GM19193 (cell line): ENCODE results near the gene ADD3.

Source experiments
- POLR2A ChIP-seq: IDR thresholded peaks from 4 replicates; pipeline ENCODE4 v1.6.1; 2011; ENCODE audit not compliant: insufficient read depth, insufficient read length; ENCODE audit errors: extremely low read depth

The ADD3 gene

GRCh38 chr10:110077436-110078130 lies 69.8 kb downstream of the ADD3 start:
- TF ChIP-seq POLR2A, result no peak

DNA sequence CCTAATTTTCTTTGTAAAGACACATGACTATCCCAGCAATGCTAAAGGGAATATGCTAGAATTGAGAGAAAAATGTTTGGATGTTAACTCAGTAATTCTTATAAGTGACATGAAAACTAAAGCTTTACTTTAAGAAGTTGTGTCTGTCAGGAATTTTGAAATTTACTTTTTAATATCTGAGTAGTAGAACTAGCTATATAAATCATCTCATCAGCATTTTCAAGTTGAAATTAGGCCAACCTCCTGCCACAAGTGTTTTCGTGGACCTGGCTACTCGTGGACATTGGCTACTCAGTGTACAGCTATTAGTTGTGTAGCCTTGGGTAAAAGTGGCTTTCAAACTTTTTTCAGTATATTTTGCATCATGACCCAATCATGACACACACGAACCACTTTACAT lies 70.5 kb downstream of the ADD3 start:
- TF ChIP-seq POLR2A, result no peak

GRCh38 chr10:110081911-110082310 lies 74.1 kb downstream of the ADD3 start:
- no peak for TF ChIP-seq POLR2A

GRCh38 chr10:110083884-110084283 lies 76.1 kb downstream of the ADD3 start:
- TF ChIP-seq POLR2A, result no peak

- no peak for TF ChIP-seq POLR2A
Measured at GRCh38 chr10:110087682-110088081, 79.9 kb downstream of the ADD3 start.

DNA sequence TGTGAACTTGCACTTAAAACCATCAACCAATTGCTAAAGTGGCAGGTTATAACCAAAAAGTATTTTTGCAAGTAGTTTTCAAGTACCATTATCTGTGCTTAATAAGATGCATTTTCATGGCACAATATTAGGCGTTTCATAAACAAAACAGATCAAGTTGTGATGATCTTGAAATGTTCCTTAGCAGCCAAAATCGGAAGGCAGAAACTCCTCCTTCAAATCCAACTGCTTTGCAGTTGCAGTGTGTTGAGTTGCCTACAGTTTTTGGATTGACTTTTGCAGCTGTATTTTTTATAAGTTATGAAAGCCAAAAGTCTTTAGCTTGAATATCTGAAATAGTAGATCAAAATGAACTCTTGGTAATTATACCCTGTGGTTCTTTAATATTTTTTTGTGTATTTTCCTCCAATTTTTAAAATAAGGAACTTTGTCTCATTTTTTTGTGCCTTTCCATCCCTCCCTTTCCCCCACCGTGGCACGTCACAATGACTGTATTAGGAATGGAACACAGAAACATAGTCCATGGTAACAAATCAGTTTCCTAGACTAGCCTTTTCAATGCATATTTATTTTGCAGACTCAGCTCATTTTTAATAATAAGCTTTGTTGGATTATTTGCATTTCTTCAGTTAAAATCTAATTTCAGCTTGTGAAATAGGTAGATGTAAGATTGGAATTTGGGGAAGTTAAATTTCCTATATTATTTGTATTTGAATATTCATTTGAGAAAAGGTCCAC lies 80.8 kb downstream of the ADD3 start:
- TF ChIP-seq POLR2A, result no peak

- TF ChIP-seq POLR2A, result no peak
Measured at GRCh38 chr10:110091830-110092229, 84.0 kb downstream of the ADD3 start.

GRCh38 chr10:110093722-110094121 lies 85.9 kb downstream of the ADD3 start:
- no peak for TF ChIP-seq POLR2A

DNA sequence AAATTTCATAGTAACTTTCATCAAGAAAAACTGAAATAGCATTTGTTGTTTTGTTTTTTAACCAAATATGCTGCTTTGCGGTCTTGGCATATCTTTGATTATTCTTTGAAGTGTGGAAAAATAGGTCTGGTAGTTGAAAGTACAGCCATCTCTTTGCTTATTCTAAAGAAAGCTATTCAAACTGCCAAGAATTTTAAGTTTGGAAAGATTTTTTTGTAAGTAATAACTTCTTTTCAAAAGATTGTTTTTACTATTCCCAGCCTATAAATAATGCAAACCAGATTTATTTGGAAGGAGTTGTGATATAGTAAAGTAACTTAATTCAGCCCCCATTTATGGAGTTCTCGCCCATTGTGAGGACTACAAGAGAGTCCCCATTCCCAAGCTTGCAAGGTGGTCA lies 87.0 kb downstream of the ADD3 start:
- no peak for TF ChIP-seq POLR2A

DNA sequence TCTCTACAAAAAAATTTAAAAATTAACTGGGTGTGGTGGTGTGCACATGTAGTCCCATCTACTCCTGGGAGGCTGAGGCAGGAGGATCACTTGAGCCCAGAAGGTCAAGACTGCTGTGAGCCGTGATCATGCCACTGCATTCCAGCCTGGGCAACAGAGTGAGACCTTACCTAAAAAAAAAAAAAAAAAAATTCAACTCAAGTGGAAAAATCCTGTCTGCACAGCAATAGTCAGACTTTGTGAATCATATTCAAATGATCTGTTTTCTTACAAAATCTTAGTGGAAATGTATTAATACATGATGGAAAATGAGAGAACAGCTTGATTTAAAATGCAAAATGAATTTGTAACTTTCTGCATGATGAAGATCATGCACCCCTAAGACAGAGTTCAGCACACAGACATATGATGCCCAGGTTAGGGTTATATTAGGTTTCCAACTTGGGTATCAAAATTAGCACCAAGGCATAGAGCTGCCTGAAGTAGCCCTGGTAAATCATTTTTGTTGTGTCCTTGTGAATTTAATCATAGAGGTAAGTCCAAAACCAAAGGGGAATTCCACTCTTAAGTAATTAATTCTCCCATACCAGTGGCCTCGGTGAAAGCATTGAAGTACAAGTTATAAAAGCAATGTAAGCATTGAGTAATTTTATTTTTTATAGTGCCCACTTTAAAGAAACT lies 93.8 kb downstream of the ADD3 start:
- no peak for TF ChIP-seq POLR2A

- TF ChIP-seq POLR2A, result no peak
Measured at GRCh38 chr10:110103921-110104461, 96.2 kb downstream of the ADD3 start.

DNA sequence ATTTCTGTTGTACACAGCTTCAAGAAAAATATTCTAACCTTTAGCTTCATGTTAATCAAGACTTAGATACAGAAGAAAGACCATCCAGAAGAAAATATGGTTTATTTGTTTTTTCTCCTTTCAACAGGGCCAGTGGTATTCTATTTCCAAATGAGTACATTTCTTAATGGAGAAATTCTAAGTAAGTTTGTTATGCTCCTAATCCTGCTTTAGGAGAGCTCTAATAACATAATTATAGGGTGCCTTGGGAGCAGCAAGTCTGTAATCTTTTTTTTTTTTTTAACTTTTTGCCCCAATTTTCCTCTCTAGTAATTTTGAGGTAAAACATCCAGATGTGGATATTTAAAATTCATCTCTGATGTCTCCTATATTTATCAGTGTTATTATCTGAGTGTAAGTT lies 98.1 kb downstream of the ADD3 start:
- TF ChIP-seq POLR2A, result no peak

DNA sequence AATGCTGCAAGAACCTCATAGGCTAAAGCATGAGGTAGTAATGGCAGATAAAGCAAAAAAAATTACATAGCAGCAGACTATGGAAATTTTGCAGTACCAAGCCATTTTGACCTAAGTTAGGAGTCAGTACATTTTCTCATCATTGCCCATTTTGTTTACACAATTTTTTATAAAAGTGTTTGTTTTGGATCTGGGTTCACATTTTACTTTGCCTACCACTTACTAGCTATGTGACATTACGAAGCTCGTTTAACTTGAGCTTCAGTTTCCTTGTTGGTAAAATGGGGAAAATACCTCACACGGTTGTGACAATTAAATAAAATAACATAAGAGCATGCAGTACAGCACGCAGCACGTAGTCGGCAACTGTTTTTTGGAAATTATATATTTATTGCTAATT lies 99.6 kb downstream of the ADD3 start:
- no peak for TF ChIP-seq POLR2A

- no peak for TF ChIP-seq POLR2A
Measured at GRCh38 chr10:110107887-110108286, 100.1 kb downstream of the ADD3 start.

- no peak for TF ChIP-seq POLR2A
Measured at GRCh38 chr10:110109511-110109910, 101.7 kb downstream of the ADD3 start.

- TF ChIP-seq POLR2A, result no peak
Measured at GRCh38 chr10:110110338-110110737, 102.6 kb downstream of the ADD3 start.

DNA sequence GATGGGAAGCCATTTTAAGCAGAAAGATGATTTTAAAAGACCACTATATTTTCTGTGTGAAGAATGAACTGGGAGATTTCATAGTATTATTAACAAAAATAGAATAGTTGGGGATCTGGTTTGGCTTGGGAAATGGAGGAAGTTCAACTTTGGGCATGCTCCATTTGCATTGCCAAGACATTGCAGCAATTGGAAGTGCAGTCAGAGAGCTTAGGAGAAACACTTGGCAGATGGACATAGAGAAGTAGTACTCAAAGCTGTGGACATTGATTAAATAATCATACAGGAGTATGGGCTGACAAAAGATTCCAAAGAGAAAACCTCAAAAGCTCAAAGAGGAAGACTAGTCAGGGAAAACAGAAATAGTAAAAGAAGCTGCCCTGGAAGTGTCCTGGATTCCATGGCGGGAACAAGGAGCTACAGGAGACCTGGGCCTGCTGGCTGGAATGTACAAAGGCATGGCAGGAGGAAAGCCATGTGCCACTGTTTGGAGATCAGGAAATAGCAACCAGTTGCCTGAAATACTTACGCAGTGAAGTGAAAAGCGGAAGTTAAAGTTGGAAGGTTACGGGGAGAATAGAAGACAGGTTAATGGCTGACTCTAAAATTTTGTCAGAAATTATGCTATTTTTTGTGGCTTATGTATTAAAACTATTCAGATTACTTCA lies 106.0 kb downstream of the ADD3 start:
- TF ChIP-seq POLR2A, result no peak
